Neural crest cell (in vitro differentiated cells): Measurements from ENCODE around the gene NIP7. TPM values are rescaled to one million over a fixed set of nuclear protein-coding genes. Genes with fewer than 3 reads are reported as not detected.
A peak's percentile ranks its signal among the peaks of the same experiment; 100 is the strongest.

Source experiments
- DNase-seq: peaks from one replicate; pipeline ENCODE4 v3.0.0; 2021; ENCODE audit warnings: low read depth, mixed read lengths, low spot score
- H3K27ac Mint-ChIP-seq: one replicate; pipeline ENCODE4 v1.8.0; 2021; ENCODE audit warnings: mild to moderate bottlenecking, mixed read lengths; ENCODE audit not compliant: unreplicated experiment
- H3K27me3 Mint-ChIP-seq: 2 replicates; pipeline ENCODE4 v1.8.0; 2021; ENCODE audit warnings: low read depth, mild to moderate bottlenecking, mixed read lengths
- H3K36me3 Mint-ChIP-seq: 2 replicates; pipeline ENCODE4 v1.8.0; 2021; ENCODE audit warnings: low read depth, mild to moderate bottlenecking, mixed read lengths
- H3K4me1 Mint-ChIP-seq: 2 replicates; pipeline ENCODE4 v1.8.0; 2021; ENCODE audit warnings: mixed read lengths
- H3K4me3 Mint-ChIP-seq: one replicate; pipeline ENCODE4 v1.8.0; 2021; ENCODE audit warnings: mild to moderate bottlenecking, mixed read lengths
- H3K9me3 Mint-ChIP-seq: 2 replicates; pipeline ENCODE4 v1.8.0; 2021; ENCODE audit warnings: mixed read lengths
- CTCF ChIP-seq: fragments of 200-600 bp; sonication (generic); conservative IDR thresholded peaks from 2 replicates; pipeline ENCODE4 v1.5.0; 2021; ENCODE audit warnings: antibody characterized with exemption, mild to moderate bottlenecking
- total RNA-seq: library from RNA; stranded (reverse); gene quantifications from 2 replicates; pipeline ENCODE4 v1.2.1, GENCODE V29; 2021

Gene NIP7
- total RNA-seq, 1 donor from 2014 or later, result 42.3 TPM

GRCh38 chr16:69315486-69316311 is 23.9 kb upstream of the NIP7 start:
- no peaks in the 10 kb centered on the region for H3K27me3 Mint-ChIP-seq
- DNase-seq, result no peak
- H3K9me3 Mint-ChIP-seq, result no peaks in the 10 kb centered on the region
- peak overlapping the region; percentile 87 for H3K4me3 Mint-ChIP-seq
- peaks cover 14% of the 10 kb centered on the region for H3K36me3 Mint-ChIP-seq
- no peak for TF ChIP-seq CTCF
- peaks cover 14% of the 10 kb centered on the region for H3K4me1 Mint-ChIP-seq
- peak overlapping the region; percentile 89 for H3K27ac Mint-ChIP-seq

GRCh38 chr16:69316595-69317034 is 23.0 kb upstream of the NIP7 start:
- H3K27ac Mint-ChIP-seq, result no peak overlapping the region
- no peak for DNase-seq
- H3K4me1 Mint-ChIP-seq, result peaks cover 11% of the 10 kb centered on the region
- no peak for TF ChIP-seq CTCF
- H3K9me3 Mint-ChIP-seq, result no peaks in the 10 kb centered on the region
- no peaks in the 10 kb centered on the region for H3K27me3 Mint-ChIP-seq
- H3K4me3 Mint-ChIP-seq, result no peak overlapping the region
- peaks cover 17% of the 10 kb centered on the region for H3K36me3 Mint-ChIP-seq

- no peak for DNase-seq
- H3K4me1 Mint-ChIP-seq, result peaks cover 1% of the 10 kb centered on the region
- no peak for TF ChIP-seq CTCF
- H3K36me3 Mint-ChIP-seq, result peaks cover 23% of the 10 kb centered on the region
- H3K27me3 Mint-ChIP-seq, result no peaks in the 10 kb centered on the region
- no peaks in the 10 kb centered on the region for H3K9me3 Mint-ChIP-seq
- H3K27ac Mint-ChIP-seq, result no peak overlapping the region
- H3K4me3 Mint-ChIP-seq, result no peak overlapping the region
These were observed 21.2 kb upstream of the NIP7 start for GRCh38 chr16:69318177-69318910.

GRCh38 chr16:69318911-69319289 is 20.7 kb upstream of the NIP7 start:
- Mint-ChIP-seq H3K4me1 (no peaks in the 10 kb centered on the region), H3K27me3 (no peaks in the 10 kb centered on the region), H3K27ac (no peak overlapping the region), H3K9me3 (no peaks in the 10 kb centered on the region), H3K36me3 (peaks cover 22% of the 10 kb centered on the region), H3K4me3 (no peak overlapping the region)
- DNase-seq, result no peak
- TF ChIP-seq CTCF, result no peak

GRCh38 chr16:69319381-69319780 is 20.2 kb upstream of the NIP7 start:
- Mint-ChIP-seq H3K27ac (no peak overlapping the region), H3K27me3 (no peaks in the 10 kb centered on the region), H3K36me3 (peaks cover 22% of the 10 kb centered on the region), H3K4me3 (peak overlapping the region; percentile 41), H3K4me1 (no peaks in the 10 kb centered on the region), H3K9me3 (no peaks in the 10 kb centered on the region)
- no peak for DNase-seq
- no peak for TF ChIP-seq CTCF
